Colonic mucosa (tissue), 4 donors: ENCODE results near the gene NARS2. TPM values are rescaled to one million over a fixed set of nuclear protein-coding genes. Genes with fewer than 3 reads are reported as not detected.

Experiments
- DNase-seq: peaks from one replicate; pipeline ENCODE4 v3.0.0-alpha.2; 2020
- H3K27ac ChIP-seq: fragments of 200-600 bp; one replicate; pipeline ENCODE4 v1.8.0; 2021
- H3K27me3 ChIP-seq: fragments of 200-600 bp; one replicate; pipeline ENCODE4 v1.8.0; 2021
- H3K36me3 ChIP-seq: fragments of 200-600 bp; one replicate; pipeline ENCODE4 v1.8.0; 2021
- H3K4me1 ChIP-seq: fragments of 200-600 bp; one replicate; pipeline ENCODE4 v1.8.0; 2021; ENCODE audit warnings: mild to moderate bottlenecking
- H3K4me3 ChIP-seq: fragments of 200-600 bp; one replicate; pipeline ENCODE4 v1.8.0; 2021
- H3K9ac ChIP-seq, 2 donors: one replicate each; pipeline ENCODE4 v1.7.0; 2013; ENCODE audit warnings: control low read depth in 2 of 2, low read depth in 2 of 2, low read length in 2 of 2
- H3K9me3 ChIP-seq: fragments of 200-600 bp; one replicate; pipeline ENCODE4 v1.8.0; 2021
- intact Hi-C: fragments of 100-400 bp; cut with DNase I; formaldehyde crosslinking; loops from one replicate; pipeline ENCODE4 v1.14.1; 2022
- total RNA-seq, 2 donors: library from RNA; stranded (reverse); fragmentation: NEBNext Ultra II Directional in 1 of 2; extraction: Animal tissue kit (Norgen Biotek cat#: 25700) in 1 of 2; gene quantifications; one replicate each; pipeline ENCODE4 v1.2.1, GENCODE V29; 2021
- TF ChIP-seq, protein P1 (sequence below): fragments of 200-600 bp; IDR thresholded peaks from one replicate; pipeline ENCODE4 v1.8.0; 2022; ENCODE audit warnings: antibody characterized with exemption, mild to moderate bottlenecking
- donor health status: healthy.
- donor health status: DM: no; HTN: no; CAD: no.
- donor health status: DM: no; HTN: no; CAD: no.

Gene NARS2
- total RNA-seq, 2 donors from 2014 or later = 15.0 to 23.7 TPM

DNA sequence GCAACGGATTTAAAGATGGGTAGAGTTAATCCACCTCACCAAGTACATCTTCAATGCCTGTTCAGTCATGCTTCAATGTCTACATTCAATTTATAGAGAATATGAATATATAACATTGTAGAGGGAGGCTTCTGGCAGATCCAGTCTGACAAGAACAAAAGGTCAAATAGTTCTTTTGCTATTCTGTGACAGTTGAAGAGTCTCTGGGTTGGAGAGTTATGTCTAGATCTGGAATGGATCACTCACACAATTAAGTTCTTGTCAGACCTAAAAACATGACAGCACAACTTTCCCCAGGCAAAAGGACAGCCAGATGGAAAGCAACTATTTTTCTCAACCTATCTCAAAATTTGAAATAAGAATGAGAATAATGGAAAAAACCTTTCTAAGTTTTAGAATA lies 141.7 kb downstream of the NARS2 start:
- Histone ChIP-seq H3K4me3 (no peak overlapping the region), H3K4me1 (peaks cover 11% of the 10 kb centered on the region), H3K27ac (no peak overlapping the region), H3K9me3 (no peaks in the 10 kb centered on the region), H3K9ac (no peak overlapping the region), H3K36me3 (no peaks in the 10 kb centered on the region), H3K27me3 (no peaks in the 10 kb centered on the region)
- intact Hi-C loops = no loop called here
- TF ChIP-seq, protein P1, sequence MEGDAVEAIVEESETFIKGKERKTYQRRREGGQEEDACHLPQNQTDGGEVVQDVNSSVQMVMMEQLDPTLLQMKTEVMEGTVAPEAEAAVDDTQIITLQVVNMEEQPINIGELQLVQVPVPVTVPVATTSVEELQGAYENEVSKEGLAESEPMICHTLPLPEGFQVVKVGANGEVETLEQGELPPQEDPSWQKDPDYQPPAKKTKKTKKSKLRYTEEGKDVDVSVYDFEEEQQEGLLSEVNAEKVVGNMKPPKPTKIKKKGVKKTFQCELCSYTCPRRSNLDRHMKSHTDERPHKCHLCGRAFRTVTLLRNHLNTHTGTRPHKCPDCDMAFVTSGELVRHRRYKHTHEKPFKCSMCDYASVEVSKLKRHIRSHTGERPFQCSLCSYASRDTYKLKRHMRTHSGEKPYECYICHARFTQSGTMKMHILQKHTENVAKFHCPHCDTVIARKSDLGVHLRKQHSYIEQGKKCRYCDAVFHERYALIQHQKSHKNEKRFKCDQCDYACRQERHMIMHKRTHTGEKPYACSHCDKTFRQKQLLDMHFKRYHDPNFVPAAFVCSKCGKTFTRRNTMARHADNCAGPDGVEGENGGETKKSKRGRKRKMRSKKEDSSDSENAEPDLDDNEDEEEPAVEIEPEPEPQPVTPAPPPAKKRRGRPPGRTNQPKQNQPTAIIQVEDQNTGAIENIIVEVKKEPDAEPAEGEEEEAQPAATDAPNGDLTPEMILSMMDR = no peak
- no peak for DNase-seq

DNA sequence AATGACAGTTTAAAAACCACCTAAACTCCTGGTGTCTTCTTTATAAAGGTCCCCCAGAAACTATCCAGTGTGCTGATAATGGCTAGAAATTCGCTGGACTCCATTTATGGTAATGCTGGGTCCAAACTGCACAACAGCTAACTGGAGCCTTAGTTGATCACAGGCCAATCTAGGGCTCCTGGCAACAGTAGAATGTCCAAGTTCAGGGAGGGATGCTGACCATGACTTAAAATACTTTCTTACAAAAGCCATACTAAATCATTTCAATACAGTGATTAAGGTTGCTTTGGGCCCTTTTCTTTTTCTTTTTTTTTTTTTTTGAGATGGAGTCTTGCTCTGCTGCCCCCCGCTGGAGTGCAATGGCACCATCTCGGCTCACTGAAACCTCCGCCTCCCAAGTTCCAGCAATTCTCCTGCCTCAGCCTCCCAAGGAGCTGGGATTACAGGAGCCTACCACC lies 142.6 kb downstream of the NARS2 start:
- H3K36me3 ChIP-seq = no peaks in the 10 kb centered on the region
- H3K27me3 ChIP-seq = no peaks in the 10 kb centered on the region
- no peak overlapping the region for H3K27ac ChIP-seq
- no peak overlapping the region for H3K4me3 ChIP-seq
- DNase-seq = no peak
- H3K9me3 ChIP-seq = no peaks in the 10 kb centered on the region
- intact Hi-C loops = no loop called here
- TF ChIP-seq, protein P1 = peak; percentile 45
- no peak overlapping the region for H3K9ac ChIP-seq
- peaks cover 11% of the 10 kb centered on the region for H3K4me1 ChIP-seq

DNA sequence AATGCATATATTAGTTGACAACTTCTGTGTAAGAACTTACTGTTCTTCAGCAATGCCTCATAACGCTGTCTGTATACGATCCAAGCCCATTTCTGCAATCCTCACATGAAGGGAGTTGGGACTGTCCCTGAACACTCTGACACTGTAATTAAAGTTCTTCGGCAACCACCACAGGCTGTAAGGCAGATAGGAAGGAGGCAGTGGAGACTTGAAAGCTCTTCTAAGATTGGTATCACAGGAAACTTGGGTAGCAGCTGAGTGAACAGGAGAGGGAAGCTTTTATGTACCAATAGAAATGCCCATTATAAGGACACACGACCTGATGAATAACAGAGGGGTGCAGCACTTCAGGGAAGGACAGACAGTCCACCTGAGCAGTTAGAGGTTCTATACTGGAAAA lies 145.0 kb downstream of the NARS2 start:
- H3K27me3 ChIP-seq = no peaks in the 10 kb centered on the region
- intact Hi-C loops = loop anchor here (5.0 kb wide), 1 partner anchor 202 kb away; no protein-coding TSS in a partner anchor
- H3K9me3 ChIP-seq = no peaks in the 10 kb centered on the region
- H3K9ac ChIP-seq = no peak overlapping the region
- H3K27ac ChIP-seq = no peak overlapping the region
- DNase-seq = no peak
- H3K4me1 ChIP-seq = peaks cover 11% of the 10 kb centered on the region
- TF ChIP-seq, protein P1 = no peak
- H3K4me3 ChIP-seq = no peak overlapping the region
- no peaks in the 10 kb centered on the region for H3K36me3 ChIP-seq

DNA sequence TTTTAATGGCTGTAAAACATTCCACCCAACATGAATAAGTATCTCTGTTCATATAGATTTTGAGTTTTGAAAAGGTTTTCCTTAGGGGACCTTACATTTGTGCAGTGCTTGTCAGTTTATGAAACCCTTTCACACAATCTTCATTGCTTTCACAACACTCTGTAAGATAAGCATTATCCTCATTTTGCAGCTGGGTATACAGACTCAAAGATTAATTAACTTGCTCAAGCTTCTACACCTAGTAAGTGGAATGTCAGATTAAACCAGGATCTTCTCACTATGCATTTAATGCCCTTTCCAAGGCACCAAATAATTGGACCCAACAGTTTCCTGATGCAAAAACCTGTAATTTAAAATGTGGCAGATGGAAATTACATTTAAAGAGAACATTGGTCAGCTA lies 145.5 kb downstream of the NARS2 start:
- intact Hi-C loops = loop anchor here (5.0 kb wide), 1 partner anchor 202 kb away; no protein-coding TSS in a partner anchor
- DNase-seq = no peak
- H3K36me3 ChIP-seq = no peaks in the 10 kb centered on the region
- H3K27me3 ChIP-seq = no peaks in the 10 kb centered on the region
- H3K9ac ChIP-seq = no peak overlapping the region
- TF ChIP-seq, protein P1 = no peak
- no peak overlapping the region for H3K27ac ChIP-seq
- no peak overlapping the region for H3K4me3 ChIP-seq
- H3K9me3 ChIP-seq = no peaks in the 10 kb centered on the region
- peaks cover 11% of the 10 kb centered on the region for H3K4me1 ChIP-seq

DNA sequence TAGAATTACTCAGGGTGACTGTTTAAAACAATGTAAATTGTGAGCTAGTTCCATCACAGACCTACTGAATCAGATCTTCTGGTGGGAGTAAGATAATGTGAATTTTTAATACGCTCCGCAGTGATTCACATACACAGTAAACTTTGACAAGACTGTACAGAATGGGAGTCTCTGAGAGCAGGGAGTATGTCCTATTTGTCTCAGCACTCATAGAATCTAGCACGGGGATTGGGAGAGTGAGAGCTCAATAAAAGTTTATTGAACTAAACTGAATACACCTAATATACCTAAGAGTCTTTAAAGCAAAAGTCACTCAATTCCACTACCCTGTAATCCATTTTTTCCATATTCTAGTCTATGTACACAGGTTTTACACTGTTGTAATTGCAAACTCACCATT lies 145.9 kb downstream of the NARS2 start:
- Histone ChIP-seq H3K27me3 (no peaks in the 10 kb centered on the region), H3K9ac (no peak overlapping the region), H3K4me1 (peaks cover 11% of the 10 kb centered on the region), H3K36me3 (no peaks in the 10 kb centered on the region), H3K4me3 (no peak overlapping the region), H3K27ac (no peak overlapping the region), H3K9me3 (no peaks in the 10 kb centered on the region)
- TF ChIP-seq, protein P1 = no peak
- intact Hi-C loops = loop anchor here (5.0 kb wide), 1 partner anchor 201 kb away; no protein-coding TSS in a partner anchor
- no peak for DNase-seq
